Measurements from ENCODE around the gene SORBS1. TPM values are rescaled to one million over a fixed set of nuclear protein-coding genes. Genes with fewer than 3 reads are reported as not detected.

Gene SORBS1
- total RNA-seq, 1 experiment from 2014 or later: 39.9 TPM

DNA sequence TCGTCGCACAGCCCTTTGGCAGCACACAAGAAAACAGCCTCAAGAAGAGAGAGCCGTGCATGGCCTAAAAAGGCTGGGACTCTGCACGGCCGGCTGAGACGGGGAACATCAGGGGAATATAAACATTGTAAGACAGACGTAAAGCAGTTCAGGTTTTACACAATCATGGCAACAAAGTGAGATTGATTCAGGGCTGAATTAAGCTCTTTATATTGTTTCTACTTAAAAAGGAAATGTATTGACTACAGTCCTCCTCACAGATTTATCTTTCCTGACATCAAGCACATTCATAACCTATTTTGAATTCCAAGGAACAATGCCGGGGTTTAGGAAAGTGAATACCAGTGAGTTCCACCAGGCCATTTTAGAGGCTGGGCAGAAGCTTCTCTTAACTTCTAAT lies 25.2 kb downstream of the SORBS1 start:
- ChIA-PET CTCF (no interaction called here), POLR2A (interaction anchor here (0.6 kb wide), 1 partner anchor 77 kb away, joined by 3 read pairs; no protein-coding TSS in a partner anchor)
- Mint-ChIP-seq H3K27ac (no peak overlapping the region; the same call in 1 of the 2 replicates), H3K36me3 (no peaks in the 10 kb centered on the region), H3K4me1 (peaks cover 51% of the 10 kb centered on the region), H3K9me3 (no peaks in the 10 kb centered on the region), H3K4me3 (no peak overlapping the region), H3K27me3 (ENCODE audit: low read depth) (no peaks in the 10 kb centered on the region)
- DNase-seq (ENCODE audit: low spot score) (no peak), ATAC-seq (no peak)
- no peak for TF ChIP-seq TEAD4 (CRISPR knock-in tag; IDR thresholded peaks at IDR 0.05)
- TF ChIP-seq, protein P1, sequence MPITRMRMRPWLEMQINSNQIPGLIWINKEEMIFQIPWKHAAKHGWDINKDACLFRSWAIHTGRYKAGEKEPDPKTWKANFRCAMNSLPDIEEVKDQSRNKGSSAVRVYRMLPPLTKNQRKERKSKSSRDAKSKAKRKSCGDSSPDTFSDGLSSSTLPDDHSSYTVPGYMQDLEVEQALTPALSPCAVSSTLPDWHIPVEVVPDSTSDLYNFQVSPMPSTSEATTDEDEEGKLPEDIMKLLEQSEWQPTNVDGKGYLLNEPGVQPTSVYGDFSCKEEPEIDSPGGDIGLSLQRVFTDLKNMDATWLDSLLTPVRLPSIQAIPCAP (CRISPR knock-in tag; IDR thresholded peaks at IDR 0.05): no peak

DNA sequence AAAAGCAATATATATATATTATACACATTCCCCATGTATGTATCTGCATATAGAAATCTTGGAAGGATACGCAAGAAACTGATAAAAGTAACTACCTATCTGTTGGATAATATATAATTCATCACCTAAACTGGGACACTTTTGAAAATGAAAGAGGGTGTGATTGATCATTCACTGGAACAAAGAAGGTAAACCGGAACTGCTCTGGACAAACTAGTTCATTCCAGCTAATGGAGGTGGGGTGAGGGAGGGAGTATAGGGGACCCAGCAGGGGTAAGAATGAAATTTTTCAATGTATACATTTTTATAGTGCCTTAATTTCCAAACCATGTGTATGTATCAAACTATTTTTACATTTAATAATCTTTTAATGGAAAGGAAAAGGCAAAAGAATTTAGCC lies 25.6 kb downstream of the SORBS1 start:
- H3K9me3 Mint-ChIP-seq: no peaks in the 10 kb centered on the region
- H3K4me3 Mint-ChIP-seq: no peak overlapping the region
- H3K27me3 Mint-ChIP-seq (ENCODE audit: low read depth): no peaks in the 10 kb centered on the region
- ChIA-PET POLR2A (interaction anchor here (0.6 kb wide), 1 partner anchor 77 kb away, joined by 3 read pairs; no protein-coding TSS in a partner anchor), CTCF (no interaction called here)
- TF ChIP-seq ESRRA (CRISPR knock-in tag; IDR thresholded peaks at IDR 0.05; ENCODE audit: borderline replicate concordance) (no peak), NR2C2 (CRISPR knock-in tag; IDR thresholded peaks at IDR 0.05) (no peak), FOXP1 (CRISPR knock-in tag; IDR thresholded peaks at IDR 0.05; ENCODE audit: borderline replicate concordance) (no peak), NFYB (CRISPR knock-in tag; conservative IDR thresholded peaks at IDR 0.05; ENCODE audit: low read depth) (no peak), JUN (CRISPR knock-in tag; IDR thresholded peaks at IDR 0.05) (no peak), ZNF671 (CRISPR knock-in tag; IDR thresholded peaks at IDR 0.05) (no peak), RELA (CRISPR knock-in tag; IDR thresholded peaks at IDR 0.05; ENCODE audit: borderline replicate concordance) (no peak)
- TF ChIP-seq, protein P2, sequence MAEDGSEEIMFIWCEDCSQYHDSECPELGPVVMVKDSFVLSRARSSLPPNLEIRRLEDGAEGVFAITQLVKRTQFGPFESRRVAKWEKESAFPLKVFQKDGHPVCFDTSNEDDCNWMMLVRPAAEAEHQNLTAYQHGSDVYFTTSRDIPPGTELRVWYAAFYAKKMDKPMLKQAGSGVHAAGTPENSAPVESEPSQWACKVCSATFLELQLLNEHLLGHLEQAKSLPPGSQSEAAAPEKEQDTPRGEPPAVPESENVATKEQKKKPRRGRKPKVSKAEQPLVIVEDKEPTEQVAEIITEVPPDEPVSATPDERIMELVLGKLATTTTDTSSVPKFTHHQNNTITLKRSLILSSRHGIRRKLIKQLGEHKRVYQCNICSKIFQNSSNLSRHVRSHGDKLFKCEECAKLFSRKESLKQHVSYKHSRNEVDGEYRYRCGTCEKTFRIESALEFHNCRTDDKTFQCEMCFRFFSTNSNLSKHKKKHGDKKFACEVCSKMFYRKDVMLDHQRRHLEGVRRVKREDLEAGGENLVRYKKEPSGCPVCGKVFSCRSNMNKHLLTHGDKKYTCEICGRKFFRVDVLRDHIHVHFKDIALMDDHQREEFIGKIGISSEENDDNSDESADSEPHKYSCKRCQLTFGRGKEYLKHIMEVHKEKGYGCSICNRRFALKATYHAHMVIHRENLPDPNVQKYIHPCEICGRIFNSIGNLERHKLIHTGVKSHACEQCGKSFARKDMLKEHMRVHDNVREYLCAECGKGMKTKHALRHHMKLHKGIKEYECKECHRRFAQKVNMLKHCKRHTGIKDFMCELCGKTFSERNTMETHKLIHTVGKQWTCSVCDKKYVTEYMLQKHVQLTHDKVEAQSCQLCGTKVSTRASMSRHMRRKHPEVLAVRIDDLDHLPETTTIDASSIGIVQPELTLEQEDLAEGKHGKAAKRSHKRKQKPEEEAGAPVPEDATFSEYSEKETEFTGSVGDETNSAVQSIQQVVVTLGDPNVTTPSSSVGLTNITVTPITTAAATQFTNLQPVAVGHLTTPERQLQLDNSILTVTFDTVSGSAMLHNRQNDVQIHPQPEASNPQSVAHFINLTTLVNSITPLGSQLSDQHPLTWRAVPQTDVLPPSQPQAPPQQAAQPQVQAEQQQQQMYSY (CRISPR knock-in tag; IDR thresholded peaks at IDR 0.05): no peak
- ATAC-seq (no peak), DNase-seq (ENCODE audit: low spot score) (no peak)
- H3K36me3 Mint-ChIP-seq: no peaks in the 10 kb centered on the region
- no peak overlapping the region for H3K27ac Mint-ChIP-seq
- H3K4me1 Mint-ChIP-seq: peaks cover 50% of the 10 kb centered on the region

DNA sequence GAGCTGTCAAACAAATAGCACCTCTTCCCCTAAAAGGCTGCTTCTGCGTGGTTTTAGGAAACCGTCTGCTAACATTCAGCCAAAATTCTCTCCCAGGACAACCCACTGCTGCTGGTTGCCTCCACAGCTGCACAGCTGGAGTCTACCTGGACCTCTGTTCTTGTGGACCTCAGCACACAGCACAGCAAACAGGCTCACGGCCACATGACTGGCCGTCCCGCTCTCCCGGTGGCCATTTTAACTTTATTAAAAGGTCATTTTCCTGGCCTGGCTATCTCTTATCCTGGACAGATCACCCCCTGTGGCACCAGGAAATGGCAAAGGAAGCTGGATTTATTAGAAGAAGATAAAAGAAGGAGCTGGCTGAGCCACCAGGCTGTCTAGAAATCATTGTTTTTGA lies 27.6 kb downstream of the SORBS1 start:
- ChIA-PET POLR2A (no interaction called here), CTCF (interaction anchor here (0.6 to 1.2 kb wide), 3 partner anchors 14 to 67 kb away, joined by 3 to 4 read pairs (median 3); no protein-coding TSS in a partner anchor)
- H3K4me3 Mint-ChIP-seq: no peak overlapping the region
- no peak overlapping the region for H3K27ac Mint-ChIP-seq
- H3K9me3 Mint-ChIP-seq: no peaks in the 10 kb centered on the region
- H3K36me3 Mint-ChIP-seq: no peaks in the 10 kb centered on the region
- no peak for ATAC-seq
- DNase-seq (ENCODE audit: low spot score): no peak
- no peaks in the 10 kb centered on the region for H3K27me3 Mint-ChIP-seq (ENCODE audit: low read depth)
- peaks cover 51% of the 10 kb centered on the region for H3K4me1 Mint-ChIP-seq
- TF ChIP-seq OVOL2 (CRISPR knock-in tag; IDR thresholded peaks at IDR 0.05; ENCODE audit: borderline replicate concordance): no peak
- TF ChIP-seq, protein P3, sequence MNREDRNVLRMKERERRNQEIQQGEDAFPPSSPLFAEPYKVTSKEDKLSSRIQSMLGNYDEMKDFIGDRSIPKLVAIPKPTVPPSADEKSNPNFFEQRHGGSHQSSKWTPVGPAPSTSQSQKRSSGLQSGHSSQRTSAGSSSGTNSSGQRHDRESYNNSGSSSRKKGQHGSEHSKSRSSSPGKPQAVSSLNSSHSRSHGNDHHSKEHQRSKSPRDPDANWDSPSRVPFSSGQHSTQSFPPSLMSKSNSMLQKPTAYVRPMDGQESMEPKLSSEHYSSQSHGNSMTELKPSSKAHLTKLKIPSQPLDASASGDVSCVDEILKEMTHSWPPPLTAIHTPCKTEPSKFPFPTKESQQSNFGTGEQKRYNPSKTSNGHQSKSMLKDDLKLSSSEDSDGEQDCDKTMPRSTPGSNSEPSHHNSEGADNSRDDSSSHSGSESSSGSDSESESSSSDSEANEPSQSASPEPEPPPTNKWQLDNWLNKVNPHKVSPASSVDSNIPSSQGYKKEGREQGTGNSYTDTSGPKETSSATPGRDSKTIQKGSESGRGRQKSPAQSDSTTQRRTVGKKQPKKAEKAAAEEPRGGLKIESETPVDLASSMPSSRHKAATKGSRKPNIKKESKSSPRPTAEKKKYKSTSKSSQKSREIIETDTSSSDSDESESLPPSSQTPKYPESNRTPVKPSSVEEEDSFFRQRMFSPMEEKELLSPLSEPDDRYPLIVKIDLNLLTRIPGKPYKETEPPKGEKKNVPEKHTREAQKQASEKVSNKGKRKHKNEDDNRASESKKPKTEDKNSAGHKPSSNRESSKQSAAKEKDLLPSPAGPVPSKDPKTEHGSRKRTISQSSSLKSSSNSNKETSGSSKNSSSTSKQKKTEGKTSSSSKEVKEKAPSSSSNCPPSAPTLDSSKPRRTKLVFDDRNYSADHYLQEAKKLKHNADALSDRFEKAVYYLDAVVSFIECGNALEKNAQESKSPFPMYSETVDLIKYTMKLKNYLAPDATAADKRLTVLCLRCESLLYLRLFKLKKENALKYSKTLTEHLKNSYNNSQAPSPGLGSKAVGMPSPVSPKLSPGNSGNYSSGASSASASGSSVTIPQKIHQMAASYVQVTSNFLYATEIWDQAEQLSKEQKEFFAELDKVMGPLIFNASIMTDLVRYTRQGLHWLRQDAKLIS (CRISPR knock-in tag; IDR thresholded peaks at IDR 0.05; ENCODE audit: borderline replicate concordance): no peak
- TF ChIP-seq JUN (CRISPR knock-in tag; IDR thresholded peaks at IDR 0.05): no peak
- TF ChIP-seq, protein P4, sequence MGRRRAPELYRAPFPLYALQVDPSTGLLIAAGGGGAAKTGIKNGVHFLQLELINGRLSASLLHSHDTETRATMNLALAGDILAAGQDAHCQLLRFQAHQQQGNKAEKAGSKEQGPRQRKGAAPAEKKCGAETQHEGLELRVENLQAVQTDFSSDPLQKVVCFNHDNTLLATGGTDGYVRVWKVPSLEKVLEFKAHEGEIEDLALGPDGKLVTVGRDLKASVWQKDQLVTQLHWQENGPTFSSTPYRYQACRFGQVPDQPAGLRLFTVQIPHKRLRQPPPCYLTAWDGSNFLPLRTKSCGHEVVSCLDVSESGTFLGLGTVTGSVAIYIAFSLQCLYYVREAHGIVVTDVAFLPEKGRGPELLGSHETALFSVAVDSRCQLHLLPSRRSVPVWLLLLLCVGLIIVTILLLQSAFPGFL (CRISPR knock-in tag; IDR thresholded peaks at IDR 0.05; ENCODE audit: borderline replicate concordance): no peak
- no peak for TF ChIP-seq ZNF396 (CRISPR knock-in tag; IDR thresholded peaks at IDR 0.05; ENCODE audit: borderline replicate concordance)
- no peak for TF ChIP-seq FOXJ3 (CRISPR knock-in tag; IDR thresholded peaks at IDR 0.05; ENCODE audit: borderline replicate concordance)
- TF ChIP-seq, protein P5, sequence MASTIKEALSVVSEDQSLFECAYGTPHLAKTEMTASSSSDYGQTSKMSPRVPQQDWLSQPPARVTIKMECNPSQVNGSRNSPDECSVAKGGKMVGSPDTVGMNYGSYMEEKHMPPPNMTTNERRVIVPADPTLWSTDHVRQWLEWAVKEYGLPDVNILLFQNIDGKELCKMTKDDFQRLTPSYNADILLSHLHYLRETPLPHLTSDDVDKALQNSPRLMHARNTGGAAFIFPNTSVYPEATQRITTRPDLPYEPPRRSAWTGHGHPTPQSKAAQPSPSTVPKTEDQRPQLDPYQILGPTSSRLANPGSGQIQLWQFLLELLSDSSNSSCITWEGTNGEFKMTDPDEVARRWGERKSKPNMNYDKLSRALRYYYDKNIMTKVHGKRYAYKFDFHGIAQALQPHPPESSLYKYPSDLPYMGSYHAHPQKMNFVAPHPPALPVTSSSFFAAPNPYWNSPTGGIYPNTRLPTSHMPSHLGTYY (CRISPR knock-in tag; IDR thresholded peaks at IDR 0.05): no peak
- TF ChIP-seq CREM (CRISPR knock-in tag; IDR thresholded peaks at IDR 0.05): no peak
- no peak for TF ChIP-seq PRRX2 (CRISPR knock-in tag; IDR thresholded peaks at IDR 0.05)
- TF ChIP-seq, protein P6, sequence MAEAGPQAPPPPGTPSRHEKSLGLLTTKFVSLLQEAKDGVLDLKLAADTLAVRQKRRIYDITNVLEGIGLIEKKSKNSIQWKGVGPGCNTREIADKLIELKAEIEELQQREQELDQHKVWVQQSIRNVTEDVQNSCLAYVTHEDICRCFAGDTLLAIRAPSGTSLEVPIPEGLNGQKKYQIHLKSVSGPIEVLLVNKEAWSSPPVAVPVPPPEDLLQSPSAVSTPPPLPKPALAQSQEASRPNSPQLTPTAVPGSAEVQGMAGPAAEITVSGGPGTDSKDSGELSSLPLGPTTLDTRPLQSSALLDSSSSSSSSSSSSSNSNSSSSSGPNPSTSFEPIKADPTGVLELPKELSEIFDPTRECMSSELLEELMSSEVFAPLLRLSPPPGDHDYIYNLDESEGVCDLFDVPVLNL (CRISPR knock-in tag; IDR thresholded peaks at IDR 0.05; ENCODE audit: borderline replicate concordance, low read depth): no peak
- TF ChIP-seq RORB (CRISPR knock-in tag; IDR thresholded peaks at IDR 0.05): no peak
- TF ChIP-seq EMX1 (CRISPR knock-in tag; IDR thresholded peaks at IDR 0.05): no peak

Data from WTC11 (cell line).